M059J (cell line): ENCODE data around the gene MAOB. TPM values are rescaled to one million over a fixed set of nuclear protein-coding genes. Genes with fewer than 3 reads are reported as not detected.

Experiments used
- total RNA-seq: library from RNA; depleted of rRNA; stranded (reverse); fragments of >200 nt; shearing (Covaris generic); gene quantifications from 2 replicates; pipeline ENCODE4 v1.2.3, GENCODE V29; 2014; rRNA removed

The MAOB gene
- total RNA-seq, 1 experiment from 2014 or later: 0.30 TPM

Other genes with a start within 250 kb of the MAOB start
- gene MAOA, start 226.2 kb downstream of the MAOB start, total RNA-seq: 9.4 and 11.4 TPM in 2 replicates
- gene NDP, start 90.9 kb upstream of the MAOB start, total RNA-seq: 29.2 and 39.7 TPM in 2 replicates